ENCODE results near the gene KCNT1. TPM values are rescaled to one million over a fixed set of nuclear protein-coding genes. Genes with fewer than 3 reads are reported as not detected.
A peak's percentile ranks its signal among the peaks of the same experiment; 100 is the strongest.

Gene KCNT1
- total RNA-seq, 6 experiments from 2014 or later, result not detected

GRCh38 chr9:135705376-135705775, 3.4 kb downstream of the KCNT1 start:
- no peak for DNase-seq
- no peak overlapping the region for H3K4me3 Mint-ChIP-seq
- no peaks in the 10 kb centered on the region for H3K36me3 Mint-ChIP-seq (ENCODE audit: low read depth)
- no peaks in the 10 kb centered on the region for H3K4me1 Mint-ChIP-seq (ENCODE audit: low read depth)
- H3K27me3 Mint-ChIP-seq (ENCODE audit: insufficient read depth), result peaks cover 7% of the 10 kb centered on the region
- TF ChIP-seq CTCF (IDR thresholded peaks at IDR 0.05), result no peak
- no peak overlapping the region for H3K27ac Mint-ChIP-seq
- no peaks in the 10 kb centered on the region for H3K9me3 Mint-ChIP-seq

- peaks cover 13% of the 10 kb centered on the region for H3K27me3 Mint-ChIP-seq (ENCODE audit: insufficient read depth)
These were observed 4.3 kb downstream of the KCNT1 start for GRCh38 chr9:135706288-135706687.

GRCh38 chr9:135707252-135708138, 5.5 kb downstream of the KCNT1 start:
- no peak for TF ChIP-seq CTCF (IDR thresholded peaks at IDR 0.05)
- H3K4me3 Mint-ChIP-seq, result peak overlapping the region; percentile 54
- H3K27ac Mint-ChIP-seq, result no peak overlapping the region
- H3K4me1 Mint-ChIP-seq (ENCODE audit: low read depth), result no peaks in the 10 kb centered on the region
- no peak for DNase-seq
- H3K36me3 Mint-ChIP-seq (ENCODE audit: low read depth), result no peaks in the 10 kb centered on the region
- H3K9me3 Mint-ChIP-seq, result no peaks in the 10 kb centered on the region
- H3K27me3 Mint-ChIP-seq (ENCODE audit: insufficient read depth), result peaks cover 16% of the 10 kb centered on the region

More at GRCh38 chr9:135706288-135706687, 4.3 kb downstream of the KCNT1 start:
- Mint-ChIP-seq H3K36me3 (ENCODE audit: low read depth) (no peaks in the 10 kb centered on the region), H3K4me3 (no peak overlapping the region), H3K4me1 (ENCODE audit: low read depth) (no peaks in the 10 kb centered on the region), H3K9me3 (no peaks in the 10 kb centered on the region), H3K27ac (no peak overlapping the region)
- no peak for TF ChIP-seq CTCF (IDR thresholded peaks at IDR 0.05)
- no peak for DNase-seq

GRCh38 chr9:135708164-135708563, 6.2 kb downstream of the KCNT1 start:
- Mint-ChIP-seq H3K36me3 (ENCODE audit: low read depth) (no peaks in the 10 kb centered on the region), H3K4me1 (ENCODE audit: low read depth) (no peaks in the 10 kb centered on the region), H3K9me3 (no peaks in the 10 kb centered on the region), H3K27ac (no peak overlapping the region), H3K27me3 (ENCODE audit: insufficient read depth) (peaks cover 19% of the 10 kb centered on the region), H3K4me3 (no peak overlapping the region)
- DNase-seq, result no peak
- TF ChIP-seq CTCF (IDR thresholded peaks at IDR 0.05), result no peak

- Mint-ChIP-seq H3K27me3 (ENCODE audit: insufficient read depth) (peaks cover 23% of the 10 kb centered on the region), H3K36me3 (ENCODE audit: low read depth) (no peaks in the 10 kb centered on the region), H3K4me3 (no peak overlapping the region), H3K9me3 (no peaks in the 10 kb centered on the region), H3K4me1 (ENCODE audit: low read depth) (no peaks in the 10 kb centered on the region), H3K27ac (no peak overlapping the region)
- no peak for DNase-seq
- no peak for TF ChIP-seq CTCF (IDR thresholded peaks at IDR 0.05)
These were observed 9.4 kb downstream of the KCNT1 start for GRCh38 chr9:135711391-135711790.
